Naive thymus-derived CD4-positive, alpha-beta T cell (primary cell): ENCODE measurements around the gene DPEP3. TPM values are rescaled to one million over a fixed set of nuclear protein-coding genes. Genes with fewer than 3 reads are reported as not detected.

Experiments used
- ATAC-seq: fragments of 150-1000 bp; cut with Tn5 transposase; 2 replicates; pipeline ENCODE4 v1.10.0; 2021; ENCODE audit warnings: mild to moderate bottlenecking, moderate library complexity
- CTCF ChIA-PET: fragments of 350-600 bp; sonication (Branson Sonifier 250); formaldehyde crosslinking; loops from one replicate; lab custom pipeline; 2021; ENCODE audit warnings: antibody characterized with exemption; lab: Charles Lee
- POLR2A ChIA-PET: fragments of 350-600 bp; sonication (Branson Sonifier 250); formaldehyde crosslinking; loops from one replicate; lab custom pipeline; 2021; ENCODE audit warnings: antibody characterized with exemption, inconsistent platforms; lab: Charles Lee
- DNase-seq, 9 donors: peaks; one replicate each; pipeline versions ENCODE4 v3.0.0 to v3.0.0-alpha.2; 2020 to 2022; ENCODE audit warnings: mixed read lengths in 1 of 9
- H3K27ac ChIP-seq: one replicate; pipeline ENCODE4 v1.7.0; 2013; ENCODE audit warnings: mild to moderate bottlenecking, low read depth, low read length, moderate library complexity
- H3K27me3 ChIP-seq, 2 donors: one replicate each; pipeline ENCODE4 v1.7.0; 2013; ENCODE audit warnings: low read length in 2 of 2, mild to moderate bottlenecking in 2 of 2, moderate library complexity in 2 of 2; ENCODE audit not compliant: control insufficient read depth in 2 of 2, insufficient read depth in 2 of 2
- H3K36me3 ChIP-seq, 3 experiments: 1 replicate in 2 of 3; 2 replicates in 1 of 3; pipeline ENCODE4 v1.7.0; 2013; ENCODE audit warnings: low read length in 3 of 3, mild to moderate bottlenecking in 3 of 3, moderate library complexity in 1 of 3; ENCODE audit not compliant: insufficient read depth in 3 of 3, control insufficient read depth in 2 of 3
- H3K4me1 ChIP-seq, 2 donors: one replicate each; pipeline ENCODE4 v1.7.0; 2013; ENCODE audit warnings: low read length in 2 of 2, mild to moderate bottlenecking in 2 of 2, moderate library complexity in 1 of 2; ENCODE audit not compliant: control insufficient read depth in 2 of 2, insufficient read depth in 2 of 2
- H3K4me3 ChIP-seq: 2 replicates; pipeline ENCODE4 v1.7.0; 2013; ENCODE audit warnings: mild to moderate bottlenecking, low read length
- H3K9me3 ChIP-seq, 3 experiments: 1 replicate in 2 of 3; 2 replicates in 1 of 3; pipeline ENCODE4 v1.7.0; 2013; ENCODE audit warnings: low read length in 3 of 3; ENCODE audit not compliant: control insufficient read depth in 2 of 3
- H3K27ac Mint-ChIP-seq, 9 donors: one replicate each; pipeline ENCODE4 v1.8.0; 2020 to 2022; ENCODE audit warnings: mixed read lengths in 9 of 9, mild to moderate bottlenecking in 8 of 9, moderate library complexity in 5 of 9, inconsistent platforms in 2 of 9
- H3K27me3 Mint-ChIP-seq, 5 donors: one replicate each; pipeline ENCODE4 v1.8.0; 2021 to 2022; ENCODE audit warnings: mixed read lengths in 5 of 5, mild to moderate bottlenecking in 1 of 5
- H3K36me3 Mint-ChIP-seq, 5 donors: one replicate each; pipeline ENCODE4 v1.8.0; 2020 to 2022; ENCODE audit warnings: mixed read lengths in 5 of 5, mild to moderate bottlenecking in 3 of 5, inconsistent platforms in 1 of 5
- H3K4me1 Mint-ChIP-seq, 7 donors: one replicate each; pipeline ENCODE4 v1.8.0; 2020 to 2022; ENCODE audit warnings: mixed read lengths in 7 of 7, mild to moderate bottlenecking in 3 of 7, inconsistent platforms in 1 of 7
- H3K4me3 Mint-ChIP-seq, 10 donors: one replicate each; pipeline ENCODE4 v1.8.0; 2020 to 2022; ENCODE audit warnings: mild to moderate bottlenecking in 10 of 10, mixed read lengths in 10 of 10, moderate library complexity in 6 of 10, inconsistent platforms in 2 of 10
- H3K9me3 Mint-ChIP-seq, 11 donors: one replicate each; pipeline ENCODE4 v1.8.0; 2020 to 2022; ENCODE audit warnings: mixed read lengths in 11 of 11, mild to moderate bottlenecking in 4 of 11, inconsistent platforms in 1 of 11, moderate library complexity in 1 of 11
- intact Hi-C, 2 donors: fragments of 100-400 bp; cut with micrococcal nuclease; formaldehyde crosslinking; loops; one replicate each; pipeline ENCODE4 v1.15.1; 2023
- polyA plus RNA-seq, 2 donors: library from polyadenylated mRNA; unstranded; fragments of 300-500 nt; fragmentation: Illumina TruSeq; gene quantifications; one replicate each; pipeline ENCODE4 v1.2.3, GENCODE V29; 2021
- total RNA-seq, 6 experiments: library from RNA in 5 of 6; stranded (reverse) in 5 of 6; gene quantifications; 1 replicate in 5 of 6; 2 replicates in 1 of 6; pipeline ENCODE4 v1.2.3 and lab custom pipeline; 2021 to 2026

The DPEP3 gene
- total and polyA plus RNA-seq, 7 experiments from 2014 or later: 0.10 to 2.3 (median 1.6) TPM

- H3K9me3 Mint-ChIP-seq: no peaks in the 10 kb centered on the region
- Histone ChIP-seq H3K4me3 (no peak overlapping the region), H3K27me3 (no peaks in the 10 kb centered on the region), H3K4me1 (peaks cover 8 to 22% of the 10 kb centered on the region in 2 donors), H3K27ac (peak overlapping the region; percentile 87), H3K9me3 (no peaks in the 10 kb centered on the region), H3K36me3 (peaks cover 0 to 13% (median 0%) of the 10 kb centered on the region in 3 experiments)
- H3K27me3 Mint-ChIP-seq: no peaks in the 10 kb centered on the region
- peak in 1 of 9 donors; percentile 28 for DNase-seq
- ATAC-seq: no peak
- intact Hi-C loops: loop anchor here (1.0 to 2.0 kb wide), 10 partner anchors 9 to 471 kb away; partner anchors contain the start of genes DDX28 (in 2 of the 2), DUS2 (in 2 of the 2) and SLC12A4 (in 1 of the 2)
- H3K27ac Mint-ChIP-seq: peak overlapping the region; percentile 82 to 99 (median 97)
- ChIA-PET POLR2A (interaction anchor here (1.2 to 20.6 kb wide), 4 partner anchors 9 to 41 kb away, joined by 3 to 422 read pairs (median 11); partner anchors contain the start of genes DDX28, DPEP2NB and DUS2), CTCF (interaction anchor here (0.6 to 4.5 kb wide), 7 partner anchors 10 to 231 kb away, joined by 3 to 24 read pairs (median 3); partner anchors contain the start of genes DDX28 and DUS2)
- peaks cover 0 to 17% (median 0%) of the 10 kb centered on the region in 5 donors for H3K36me3 Mint-ChIP-seq
- H3K4me1 Mint-ChIP-seq: peaks cover 17 to 49% (median 37%) of the 10 kb centered on the region in 7 donors
- H3K4me3 Mint-ChIP-seq: peak overlapping the region in 9 of 10 donors; percentile 14 to 94 (median 91)
Observed at GRCh38 chr16:67992661-67993206, 12.4 kb upstream of the DPEP3 start.

GRCh38 chr16:67990018-67990386 is 9.7 kb upstream of the DPEP3 start:
- peaks cover 13 to 37% (median 23%) of the 10 kb centered on the region in 7 donors for H3K4me1 Mint-ChIP-seq
- H3K9me3 Mint-ChIP-seq: no peaks in the 10 kb centered on the region
- CTCF ChIA-PET: interaction anchor here (0.6 to 4.5 kb wide), 5 partner anchors 15 to 105 kb away, joined by 3 to 24 read pairs (median 4); partner anchors contain the start of genes DDX28 and DUS2
- Histone ChIP-seq H3K27ac (no peak overlapping the region), H3K4me3 (no peak overlapping the region), H3K9me3 (no peaks in the 10 kb centered on the region), H3K4me1 (peaks cover 8 to 20% of the 10 kb centered on the region in 2 donors), H3K27me3 (no peaks in the 10 kb centered on the region), H3K36me3 (peaks cover 0 to 13% (median 0%) of the 10 kb centered on the region in 3 experiments)
- H3K27ac Mint-ChIP-seq: peak overlapping the region in 7 of 9 donors; percentile 30 to 81 (median 52)
- ATAC-seq (no peak), DNase-seq (no peak)
- no peaks in the 10 kb centered on the region for H3K27me3 Mint-ChIP-seq
- intact Hi-C loops: no loop called here
- H3K36me3 Mint-ChIP-seq: peaks cover 0 to 6% (median 0%) of the 10 kb centered on the region in 5 donors
- POLR2A ChIA-PET: interaction anchor here (0.6 to 20.6 kb wide), 5 partner anchors 9 to 50 kb away, joined by 4 to 422 read pairs (median 7); partner anchors contain the start of genes DDX28, DPEP2, DPEP2NB and DUS2
- no peak overlapping the region for H3K4me3 Mint-ChIP-seq

GRCh38 chr16:67989322-67990017 is 9.2 kb upstream of the DPEP3 start:
- Mint-ChIP-seq H3K36me3 (peaks cover 0 to 6% (median 0%) of the 10 kb centered on the region in 5 donors), H3K9me3 (no peaks in the 10 kb centered on the region), H3K27me3 (no peaks in the 10 kb centered on the region), H3K27ac (peak overlapping the region in 7 of 9 donors; percentile 14 to 81 (median 52)), H3K4me1 (peaks cover 17 to 37% (median 23%) of the 10 kb centered on the region in 7 donors), H3K4me3 (no peak overlapping the region)
- intact Hi-C loops: no loop called here
- H3K4me3 ChIP-seq: no peak overlapping the region
- H3K36me3 ChIP-seq: peaks cover 0 to 13% (median 0%) of the 10 kb centered on the region in 3 experiments
- ChIA-PET CTCF (interaction anchor here (0.6 to 4.5 kb wide), 5 partner anchors 16 to 104 kb away, joined by 3 to 24 read pairs (median 4); partner anchors contain the start of genes DDX28 and DUS2), POLR2A (interaction anchor here (0.6 to 20.6 kb wide), 9 partner anchors 10 to 282 kb away, joined by 3 to 422 read pairs (median 4); partner anchors contain the start of genes DDX28, DPEP2, DPEP2NB and DUS2)
- peaks cover 12 to 25% of the 10 kb centered on the region in 2 donors for H3K4me1 ChIP-seq
- H3K27me3 ChIP-seq: no peaks in the 10 kb centered on the region
- DNase-seq: no peak
- no peak overlapping the region for H3K27ac ChIP-seq
- ATAC-seq: no peak
- no peaks in the 10 kb centered on the region for H3K9me3 ChIP-seq

- H3K36me3 Mint-ChIP-seq: peaks cover 0 to 4% (median 0%) of the 10 kb centered on the region in 5 donors
- Histone ChIP-seq H3K9me3 (no peaks in the 10 kb centered on the region), H3K27ac (no peak overlapping the region), H3K36me3 (peaks cover 0 to 13% (median 0%) of the 10 kb centered on the region in 3 experiments), H3K27me3 (no peaks in the 10 kb centered on the region), H3K4me1 (peaks cover 10 to 28% of the 10 kb centered on the region in 2 donors), H3K4me3 (no peak overlapping the region)
- POLR2A ChIA-PET: interaction anchor here (1.0 to 20.6 kb wide), 9 partner anchors 10 to 283 kb away, joined by 3 to 422 read pairs (median 3); partner anchors contain the start of genes DDX28, DPEP2, DPEP2NB and DUS2
- no peak for DNase-seq
- no peaks in the 10 kb centered on the region for H3K9me3 Mint-ChIP-seq
- H3K27me3 Mint-ChIP-seq: no peaks in the 10 kb centered on the region
- H3K4me3 Mint-ChIP-seq: no peak overlapping the region
- intact Hi-C loops: no loop called here
- H3K4me1 Mint-ChIP-seq: peaks cover 21 to 41% (median 26%) of the 10 kb centered on the region in 7 donors
- H3K27ac Mint-ChIP-seq: peak overlapping the region in 8 of 9 donors; percentile 38 to 96 (median 74)
- ATAC-seq: no peak
- CTCF ChIA-PET: interaction anchor here (0.7 to 4.5 kb wide), 6 partner anchors 10 to 103 kb away, joined by 3 to 24 read pairs (median 4); partner anchors contain the start of genes DDX28, DPEP2 and DUS2
Observed at GRCh38 chr16:67988675-67989074, 8.4 kb upstream of the DPEP3 start.

- Histone ChIP-seq H3K9me3 (no peaks in the 10 kb centered on the region), H3K36me3 (peaks cover 0 to 13% (median 0%) of the 10 kb centered on the region in 3 experiments), H3K27me3 (no peaks in the 10 kb centered on the region), H3K4me3 (no peak overlapping the region), H3K27ac (peak overlapping the region; percentile 39), H3K4me1 (peaks cover 9 to 30% of the 10 kb centered on the region in 2 donors)
- Mint-ChIP-seq H3K27ac (peak overlapping the region in 8 of 9 donors; percentile 70 to 91 (median 85)), H3K4me1 (peaks cover 27 to 45% (median 32%) of the 10 kb centered on the region in 7 donors), H3K27me3 (no peaks in the 10 kb centered on the region), H3K9me3 (no peaks in the 10 kb centered on the region), H3K4me3 (no peak overlapping the region), H3K36me3 (peaks cover 0 to 4% (median 0%) of the 10 kb centered on the region in 5 donors)
- intact Hi-C loops: no loop called here
- ChIA-PET POLR2A (interaction anchor here (0.5 to 5.7 kb wide), 11 partner anchors 11 to 95 kb away, joined by 3 to 29 read pairs (median 4); partner anchors contain the start of genes DDX28, DPEP2, DUS2 and PSKH1), CTCF (interaction anchor here (1.1 to 1.4 kb wide), 4 partner anchors 11 to 180 kb away, joined by 3 to 5 read pairs (median 4); partner anchors contain the start of gene DPEP2)
- ATAC-seq (no peak), DNase-seq (no peak)
Observed at GRCh38 chr16:67987460-67988160, 7.3 kb upstream of the DPEP3 start.
